ES-I3 (cell line): ENCODE results near the gene CPNE5.
"Not testable (repeated sequence)": the region's sequence is repeated elsewhere in the genome, so short reads cannot be mapped to it uniquely, and the experiment has no call there.

Experiments
- H3K36me3 ChIP-seq: 2 replicates; pipeline ENCODE4 v1.6.1; 2013; ENCODE audit warnings: mild to moderate bottlenecking, low read length, control low read depth, moderate library complexity; ENCODE audit not compliant: insufficient read depth
- H3K4me1 ChIP-seq: 2 replicates; pipeline ENCODE4 v1.6.1; 2013; ENCODE audit warnings: mild to moderate bottlenecking, control low read depth, low read length; ENCODE audit not compliant: insufficient read depth
- H3K9ac ChIP-seq: 2 replicates; pipeline ENCODE4 v1.6.1; 2013; ENCODE audit warnings: low read depth, mild to moderate bottlenecking, low read length, moderate library complexity
- H3K9me3 ChIP-seq: 2 replicates; pipeline ENCODE4 v1.6.1; 2013; ENCODE audit warnings: mild to moderate bottlenecking, low read length, moderate library complexity; ENCODE audit not compliant: control insufficient read depth, insufficient read depth

Gene CPNE5

GRCh38 chr6:36718560-36718959, 120.7 kb downstream of the CPNE5 start:
- no peak overlapping the region for H3K9ac ChIP-seq
- peaks cover 4% of the 10 kb centered on the region; the same call in 1 of the 2 replicates for H3K4me1 ChIP-seq
- no peaks in the 10 kb centered on the region for H3K9me3 ChIP-seq
- H3K36me3 ChIP-seq: no peaks in the 10 kb centered on the region

DNA sequence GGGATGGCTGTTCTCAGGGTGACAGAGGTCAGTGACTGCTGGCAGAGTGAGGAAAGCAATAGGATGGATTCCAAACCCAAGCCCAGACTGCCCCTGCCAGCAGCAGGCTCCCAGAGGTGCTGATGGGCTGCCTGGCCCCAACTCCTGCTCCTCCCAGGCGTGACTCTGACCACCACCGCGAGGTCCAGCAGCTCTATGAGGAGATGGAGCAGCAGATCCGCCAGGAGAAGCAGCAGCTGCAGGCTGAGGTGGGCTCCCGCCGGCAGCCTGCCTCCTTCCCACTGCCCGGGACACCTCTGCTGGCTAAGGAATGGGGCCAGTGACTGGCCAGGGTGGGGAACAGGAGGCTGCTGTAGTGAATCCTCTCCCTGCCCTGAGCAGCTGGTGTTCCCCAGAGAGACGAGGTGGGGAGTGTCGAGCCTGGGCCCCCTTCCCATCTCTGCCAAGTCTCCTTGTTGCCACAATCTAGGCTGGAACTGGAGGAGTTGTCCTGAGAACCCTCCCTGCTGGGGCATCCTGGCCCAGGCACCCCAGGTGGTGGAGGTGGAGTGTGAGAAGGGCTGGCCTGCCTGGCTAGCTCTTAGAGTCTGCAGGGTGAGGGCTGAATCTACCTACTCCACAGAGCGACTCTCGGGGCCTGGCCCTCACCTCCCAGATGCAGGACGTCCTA, 121.2 kb downstream of the CPNE5 start:
- Histone ChIP-seq H3K4me1 (peaks cover 4% of the 10 kb centered on the region; the same call in 1 of the 2 replicates), H3K9ac (no peak overlapping the region), H3K9me3 (no peaks in the 10 kb centered on the region), H3K36me3 (no peaks in the 10 kb centered on the region)

DNA sequence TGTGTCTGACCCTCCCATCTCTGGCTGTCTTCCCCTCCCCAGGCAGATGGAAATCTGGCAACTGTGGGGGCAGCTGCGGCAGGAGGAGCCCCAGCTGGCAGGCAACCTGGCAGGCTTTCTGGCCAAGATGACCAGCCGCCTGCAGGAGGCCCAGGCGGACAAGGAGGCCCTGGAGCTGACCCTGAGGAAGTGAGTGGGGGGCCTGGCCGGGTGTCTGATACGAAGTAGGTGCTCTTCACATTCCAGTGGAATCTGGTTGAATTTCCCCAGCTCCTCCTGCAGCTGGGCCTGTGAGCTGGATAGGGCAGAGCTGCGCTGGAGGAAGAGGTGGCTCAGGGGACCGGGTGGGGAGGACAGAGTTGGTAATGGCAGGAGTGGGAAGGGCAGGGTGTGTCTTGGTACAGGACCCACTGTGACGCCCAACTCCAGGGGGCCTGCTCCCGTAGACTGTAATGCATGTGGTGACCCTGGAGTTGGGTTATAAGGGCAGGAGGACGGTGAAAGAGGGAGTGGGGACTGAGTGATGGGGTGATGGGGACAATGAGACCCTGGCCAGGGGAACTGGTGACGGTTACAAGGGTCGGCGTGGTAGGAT, 121.9 kb downstream of the CPNE5 start:
- Histone ChIP-seq H3K4me1 (peaks cover 4% of the 10 kb centered on the region; the same call in 1 of the 2 replicates), H3K36me3 (no peaks in the 10 kb centered on the region), H3K9ac (no peak overlapping the region), H3K9me3 (no peaks in the 10 kb centered on the region)

GRCh38 chr6:36716476-36717093, 122.7 kb downstream of the CPNE5 start:
- no peaks in the 10 kb centered on the region for H3K36me3 ChIP-seq
- peaks cover 4% of the 10 kb centered on the region; the same call in 1 of the 2 replicates for H3K4me1 ChIP-seq

GRCh38 chr6:36715469-36715868, 123.8 kb downstream of the CPNE5 start:
- no peak overlapping the region for H3K9ac ChIP-seq
- H3K36me3 ChIP-seq: no peaks in the 10 kb centered on the region
- no peaks in the 10 kb centered on the region for H3K9me3 ChIP-seq
- H3K4me1 ChIP-seq: peaks cover 4% of the 10 kb centered on the region; the same call in 1 of the 2 replicates

More at GRCh38 chr6:36716476-36717093, 122.7 kb downstream of the CPNE5 start:
- Histone ChIP-seq H3K9ac (no peak overlapping the region), H3K9me3 (no peaks in the 10 kb centered on the region)

- Histone ChIP-seq H3K36me3 (no peaks in the 10 kb centered on the region), H3K4me1 (peaks cover 4% of the 10 kb centered on the region; the same call in 1 of the 2 replicates), H3K9ac (no peak overlapping the region), H3K9me3 (no peaks in the 10 kb centered on the region)
Observed at GRCh38 chr6:36714511-36714910, 124.7 kb downstream of the CPNE5 start.

DNA sequence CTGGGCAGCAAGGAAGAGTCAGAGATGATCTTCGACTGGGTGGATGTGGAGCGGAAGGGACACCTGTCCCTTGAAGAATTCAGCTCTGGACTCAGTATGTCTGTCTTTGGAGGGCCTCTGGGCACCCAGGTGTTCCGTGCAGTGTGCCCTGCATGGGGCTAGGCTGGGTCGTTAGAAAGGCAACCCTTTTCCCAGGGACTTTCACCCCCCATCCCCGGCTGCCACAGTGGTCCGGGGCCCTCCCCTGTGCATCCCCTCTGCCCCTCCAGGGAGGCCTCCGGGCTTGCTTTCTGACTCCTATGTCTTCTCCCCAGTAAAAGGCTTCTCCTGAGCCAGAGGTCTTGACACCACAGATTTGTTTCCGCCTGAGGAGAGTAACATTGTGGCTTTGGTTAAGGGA, 125.4 kb downstream of the CPNE5 start:
- Histone ChIP-seq H3K9me3 (no peaks in the 10 kb centered on the region), H3K4me1 (peaks cover 4% of the 10 kb centered on the region; the same call in 1 of the 2 replicates), H3K36me3 (no peaks in the 10 kb centered on the region), H3K9ac (no peak overlapping the region)

GRCh38 chr6:36712816-36713215, 126.4 kb downstream of the CPNE5 start:
- no peak overlapping the region for H3K9ac ChIP-seq

GRCh38 chr6:36706339-36706738, 132.9 kb downstream of the CPNE5 start:
- Histone ChIP-seq H3K36me3 (no peaks in the 10 kb centered on the region), H3K9me3 (no peaks in the 10 kb centered on the region), H3K4me1 (no peaks in the 10 kb centered on the region), H3K9ac (no peak overlapping the region)

More at GRCh38 chr6:36712816-36713215, 126.4 kb downstream of the CPNE5 start:
- Histone ChIP-seq H3K9me3 (no peaks in the 10 kb centered on the region), H3K36me3 (no peaks in the 10 kb centered on the region), H3K4me1 (peaks cover 4% of the 10 kb centered on the region; the same call in 1 of the 2 replicates)

GRCh38 chr6:36704961-36705577, 134.2 kb downstream of the CPNE5 start:
- H3K4me1 ChIP-seq, H3K9me3 ChIP-seq, H3K36me3 ChIP-seq, H3K9ac ChIP-seq: not testable (repeated sequence)

DNA sequence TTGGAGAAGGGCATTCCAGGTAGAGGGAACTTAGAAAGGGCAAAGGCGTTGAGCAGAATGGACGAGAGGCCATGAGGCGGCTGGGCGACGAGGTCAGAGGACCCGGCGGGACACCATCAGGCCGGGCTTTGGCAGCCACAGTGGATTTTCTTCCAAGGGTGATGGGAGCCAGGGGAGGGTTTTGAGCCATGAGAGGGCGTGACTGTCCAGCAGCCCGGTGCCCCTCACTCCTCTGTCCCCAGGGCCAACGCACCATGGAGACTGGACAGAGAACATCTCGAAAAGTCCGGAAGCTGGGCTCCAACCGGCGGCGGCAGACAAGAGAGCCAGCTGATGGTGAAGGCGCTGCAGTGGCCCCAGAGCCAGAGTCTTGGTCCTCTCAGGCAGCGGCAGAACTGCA, 135.3 kb downstream of the CPNE5 start:
- no peak overlapping the region for H3K9ac ChIP-seq
- no peaks in the 10 kb centered on the region for H3K36me3 ChIP-seq
- no peaks in the 10 kb centered on the region for H3K4me1 ChIP-seq
- no peaks in the 10 kb centered on the region for H3K9me3 ChIP-seq

- H3K4me1 ChIP-seq: no peaks in the 10 kb centered on the region
- no peaks in the 10 kb centered on the region for H3K36me3 ChIP-seq
- H3K9ac ChIP-seq: no peak overlapping the region
- no peaks in the 10 kb centered on the region for H3K9me3 ChIP-seq
Observed at GRCh38 chr6:36703081-36703606, 136.1 kb downstream of the CPNE5 start.

- Histone ChIP-seq H3K36me3 (no peaks in the 10 kb centered on the region), H3K9ac (no peak overlapping the region), H3K4me1 (no peaks in the 10 kb centered on the region), H3K9me3 (no peaks in the 10 kb centered on the region)
Observed at GRCh38 chr6:36702656-36703055, 136.6 kb downstream of the CPNE5 start.

DNA sequence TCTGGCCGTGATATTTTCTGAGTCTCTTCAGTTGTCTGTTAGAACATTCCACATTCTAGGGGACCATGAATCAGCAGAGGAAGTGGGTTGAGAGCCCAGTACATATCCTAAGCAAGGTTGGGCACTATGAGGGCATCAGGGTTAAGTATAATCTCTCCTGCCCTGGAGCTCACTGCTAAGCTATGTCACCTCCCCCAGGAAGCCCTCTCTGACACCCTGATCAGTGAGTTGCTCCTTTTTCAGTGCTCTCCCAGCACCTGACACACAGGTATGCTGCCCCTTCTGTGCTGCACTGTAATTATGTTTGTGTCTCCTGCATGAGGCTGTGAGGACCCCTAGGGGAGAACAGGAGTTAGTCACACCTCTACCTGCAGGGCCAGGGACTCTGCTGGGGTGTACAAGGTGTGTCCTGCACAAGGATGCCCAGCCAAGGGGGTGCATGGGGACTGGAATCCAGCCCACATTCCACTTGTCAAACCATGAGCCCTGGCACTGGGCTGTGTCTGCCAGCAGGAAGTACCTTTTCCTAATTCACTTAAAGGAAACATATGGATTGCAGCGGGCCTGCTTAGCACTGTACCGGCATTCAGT, 137.7 kb downstream of the CPNE5 start:
- no peaks in the 10 kb centered on the region for H3K36me3 ChIP-seq
- no peaks in the 10 kb centered on the region for H3K9me3 ChIP-seq
- H3K9ac ChIP-seq: no peak overlapping the region
- H3K4me1 ChIP-seq: no peaks in the 10 kb centered on the region
